Renal pelvis (tissue), 12 donors: ENCODE data around the gene SSMEM1. TPM values are rescaled to one million over a fixed set of nuclear protein-coding genes. Genes with fewer than 3 reads are reported as not detected.
"Not testable (repeated sequence)": the region's sequence is repeated elsewhere in the genome, so short reads cannot be mapped to it uniquely, and the experiment has no call there.

ENCODE experiments used
- DNase-seq: peaks from one replicate; pipeline ENCODE4 v3.0.0-alpha.2; 2013
- long read RNA-seq, 16 experiments: transcript quantifications; one replicate each; lab custom pipeline, GENCODE V29; 2026
- polyA plus RNA-seq, 3 donors: library from polyadenylated mRNA; unstranded; fragments of 120-200 nt; gene quantifications; one replicate each; pipeline ENCODE4 v1.2.1, GENCODE V29; 2013; ENCODE audit not compliant: insufficient read length in 3 of 3

SSMEM1 gene, protein sequence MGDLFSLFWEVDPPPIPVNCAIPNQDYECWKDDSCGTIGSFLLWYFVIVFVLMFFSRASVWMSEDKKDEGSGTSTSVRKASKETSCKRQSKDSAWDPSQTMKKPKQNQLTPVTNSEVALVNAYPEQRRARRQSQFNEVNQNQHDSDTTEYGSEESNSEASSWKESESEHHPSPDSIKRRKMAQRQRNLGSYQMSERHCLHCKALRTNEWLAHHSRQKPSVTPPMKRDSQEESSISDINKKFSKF
- not detected for polyA plus RNA-seq
- long read RNA-seq, donor 1 = 0 reads
- long read RNA-seq, donor 2 = 0 reads
- long read RNA-seq, donor 3 = 0 reads
- long read RNA-seq, donor 4 = 0 reads
- long read RNA-seq, donor 5 = 0 reads
- long read RNA-seq, donor 6 = 0 reads
- long read RNA-seq, donor 7 = 0 reads
- long read RNA-seq, donor 8 = 0 reads
- long read RNA-seq, donor 9 = 0 reads
- long read RNA-seq, donor 10 = 0 reads
- long read RNA-seq, donor 11 = 0 reads
- long read RNA-seq, donor 12 = 0 reads
- long read RNA-seq, donor 13 = 0 reads
- long read RNA-seq, donor 14 = 0 reads
- long read RNA-seq, donor 15 = 0 reads
- long read RNA-seq, donor 16 = 0 reads

DNA sequence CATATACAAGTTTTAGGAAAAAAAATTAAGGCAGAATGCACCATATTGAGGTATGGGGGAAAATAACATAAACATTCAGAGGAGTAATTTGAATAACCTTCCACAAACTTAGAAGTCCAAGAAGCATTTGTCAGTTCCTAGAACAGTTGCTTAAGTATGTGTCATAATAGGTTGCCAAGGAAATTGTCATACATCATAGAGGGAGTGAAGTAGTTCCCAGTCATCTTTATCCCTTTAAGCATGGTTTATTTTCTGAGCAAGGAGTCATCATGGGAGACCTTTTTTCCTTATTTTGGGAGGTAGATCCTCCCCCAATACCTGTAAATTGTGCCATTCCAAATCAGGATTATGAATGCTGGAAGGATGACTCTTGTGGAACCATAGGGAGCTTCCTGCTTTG is at the start of gene SSMEM1:
TSS of gene SSMEM1 (plus strand) at position 219 of the 400 bp plus-strand sequence. CDS start at position 270, 51 bp downstream.
- DNase-seq = no peak

GRCh38 chr7:130160023-130160422 is 47.6 kb upstream of the SSMEM1 start:
- DNase-seq = no peak

- no peak for DNase-seq
These were observed 47.2 kb upstream of the SSMEM1 start for GRCh38 chr7:130160455-130160854.

DNA sequence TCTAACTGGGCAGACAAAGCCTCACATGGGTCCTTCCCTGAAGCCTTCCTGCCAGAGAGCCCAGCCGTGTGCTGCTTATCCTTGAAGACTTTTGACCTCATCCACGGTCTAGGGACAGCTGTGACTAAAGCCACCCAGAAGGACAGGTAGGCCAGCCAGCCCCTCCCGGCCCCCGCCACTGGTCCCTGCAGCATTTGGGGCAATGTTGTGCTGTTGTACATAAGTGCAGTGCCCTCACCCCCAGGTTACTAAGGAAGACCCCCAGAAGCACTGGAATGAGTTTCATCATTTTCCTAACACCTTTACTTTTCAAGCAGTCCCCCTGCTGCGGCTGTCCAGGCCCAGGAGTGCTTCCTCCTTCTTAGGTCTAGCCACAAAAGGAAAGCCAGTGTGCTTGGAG is 45.5 kb upstream of the SSMEM1 start:
- no peak for DNase-seq

DNA sequence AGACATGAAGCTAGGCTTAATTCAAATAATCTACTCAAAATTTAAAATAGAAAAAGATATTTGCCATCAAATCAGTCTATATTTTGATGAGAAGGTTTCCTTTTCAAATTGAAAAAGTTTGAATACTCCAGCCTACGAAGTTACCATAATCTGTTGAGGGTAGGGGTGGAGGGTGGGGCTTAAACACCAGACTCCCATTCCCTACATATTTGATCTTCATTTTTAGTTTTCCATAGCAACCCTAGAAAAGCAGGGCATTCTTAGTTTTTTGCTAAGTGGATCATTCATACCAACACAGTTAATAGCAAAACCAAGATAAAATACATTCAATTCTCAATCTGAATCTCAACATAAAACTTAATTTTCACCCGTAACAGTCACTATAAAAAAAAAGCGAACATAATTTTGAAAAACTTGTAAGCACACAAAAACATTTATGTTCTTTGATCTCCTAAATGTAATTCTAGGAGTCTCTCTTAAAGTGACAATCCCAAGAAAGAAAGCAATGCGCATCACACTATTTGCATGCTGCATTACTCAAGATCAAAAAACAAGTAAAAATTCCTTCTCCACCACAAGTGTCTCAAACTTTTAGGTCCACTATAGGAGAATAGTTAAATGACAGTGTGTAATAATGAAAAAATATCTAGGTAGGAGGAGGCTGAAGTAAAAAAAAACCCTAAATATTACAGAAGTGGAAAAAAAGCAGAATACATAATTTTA is 33.3 kb upstream of the SSMEM1 start:
- no peak for DNase-seq

- no peak for DNase-seq
These were observed 29.4 kb upstream of the SSMEM1 start for GRCh38 chr7:130178251-130178650.

DNA sequence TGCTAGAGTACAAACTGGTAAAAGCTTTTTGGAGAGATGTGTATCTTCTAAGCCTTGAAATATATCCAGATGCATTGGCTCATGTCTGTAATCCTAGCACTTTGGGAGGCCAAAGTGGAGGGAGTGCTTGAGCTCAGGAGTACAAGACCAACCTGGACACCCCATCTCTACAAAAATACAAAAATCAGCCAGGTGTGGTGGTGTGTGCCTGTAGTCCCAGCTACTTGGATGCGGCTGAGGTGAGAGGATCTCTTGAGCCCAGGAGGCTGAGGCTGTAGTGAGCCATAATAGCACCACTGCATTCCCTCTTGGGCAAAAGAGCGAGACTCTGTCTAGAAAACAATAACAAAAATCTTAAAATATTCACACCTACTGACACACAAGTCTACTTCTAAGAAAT is 28.0 kb upstream of the SSMEM1 start:
- DNase-seq = no peak

GRCh38 chr7:130180571-130181262 is 26.9 kb upstream of the SSMEM1 start:
- no peak for DNase-seq

- no peak for DNase-seq
These were observed 26.4 kb upstream of the SSMEM1 start for GRCh38 chr7:130181263-130181605.

DNA sequence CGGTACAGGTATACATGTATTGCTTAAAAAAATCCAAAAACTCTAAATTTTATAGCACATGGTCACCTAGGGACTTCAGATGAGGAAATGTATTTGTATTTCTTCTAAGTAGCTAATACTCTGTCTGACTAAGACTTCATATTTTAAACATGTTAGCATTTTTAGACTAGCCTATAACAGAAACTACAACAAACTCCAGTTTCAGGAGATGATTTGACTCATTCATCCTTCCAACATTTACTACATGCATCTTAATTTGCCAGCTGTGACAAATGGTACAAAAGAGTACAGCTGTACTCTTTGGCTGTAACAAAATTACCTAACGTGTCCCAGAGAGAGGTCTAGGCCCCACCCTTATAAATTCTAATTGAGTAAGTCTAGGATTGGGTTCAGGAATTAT is 24.7 kb upstream of the SSMEM1 start:
- DNase-seq = no peak

DNA sequence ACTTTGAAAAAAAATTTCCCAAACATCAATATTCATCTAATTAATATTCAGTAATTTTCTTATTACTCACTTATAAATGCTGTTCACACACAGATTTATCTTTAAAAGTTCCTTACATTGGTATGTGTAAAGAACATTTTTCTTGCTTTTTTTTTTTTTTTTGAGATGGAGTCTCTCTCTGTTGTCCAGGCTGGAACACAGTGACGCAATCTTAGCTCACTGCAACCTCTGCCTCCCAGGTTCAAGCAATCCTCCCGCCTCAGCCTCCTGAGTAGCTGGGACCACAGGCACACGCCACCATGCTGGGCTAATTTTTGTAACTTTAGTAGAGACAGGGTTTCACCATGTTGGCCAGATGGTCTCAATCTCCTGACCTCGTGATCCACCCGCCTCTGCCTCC is 23.3 kb upstream of the SSMEM1 start:
- DNase-seq = not testable (repeated sequence)

DNA sequence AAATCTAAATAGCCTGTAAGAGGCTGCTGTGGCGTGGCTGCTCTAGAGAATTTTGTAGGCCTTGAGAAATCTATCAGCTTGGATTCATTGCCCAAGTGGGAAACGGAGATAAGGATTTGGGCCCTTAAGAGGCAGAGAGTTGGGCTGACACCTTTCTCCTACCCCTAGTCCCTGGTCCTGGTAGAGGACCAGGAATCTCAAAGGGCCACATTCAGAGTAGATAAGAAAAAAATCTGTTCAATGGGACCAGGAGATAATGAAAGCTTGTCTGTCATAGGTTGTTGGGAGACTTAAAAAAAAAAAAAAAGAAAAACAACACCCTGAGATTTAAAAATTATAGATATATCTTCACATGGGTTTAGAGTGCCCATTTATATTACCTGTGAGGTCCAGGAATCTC is 20.3 kb upstream of the SSMEM1 start:
- DNase-seq = no peak

GRCh38 chr7:130189343-130189742 is 18.3 kb upstream of the SSMEM1 start:
- no peak for DNase-seq

GRCh38 chr7:130191791-130192190 is 15.9 kb upstream of the SSMEM1 start:
- DNase-seq = no peak

DNA sequence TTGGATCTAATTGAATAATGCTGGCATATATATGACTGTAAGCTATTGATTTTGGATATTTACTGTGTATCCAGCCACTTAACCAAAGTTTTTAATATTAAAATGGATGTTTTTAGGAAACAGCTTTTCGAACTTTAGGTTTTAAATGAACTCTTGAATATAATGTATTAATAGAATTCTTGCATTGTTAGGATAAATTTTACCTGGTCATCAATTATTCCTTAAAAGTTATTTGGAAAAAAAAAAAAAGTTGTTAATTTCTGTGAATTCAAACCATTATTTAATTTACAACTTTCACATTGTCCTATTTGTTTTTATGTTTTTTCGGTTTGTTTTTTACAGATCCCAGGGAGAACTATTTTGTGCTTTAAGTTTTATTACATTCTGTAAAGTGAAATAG is 12.3 kb upstream of the SSMEM1 start:
- no peak for DNase-seq

DNA sequence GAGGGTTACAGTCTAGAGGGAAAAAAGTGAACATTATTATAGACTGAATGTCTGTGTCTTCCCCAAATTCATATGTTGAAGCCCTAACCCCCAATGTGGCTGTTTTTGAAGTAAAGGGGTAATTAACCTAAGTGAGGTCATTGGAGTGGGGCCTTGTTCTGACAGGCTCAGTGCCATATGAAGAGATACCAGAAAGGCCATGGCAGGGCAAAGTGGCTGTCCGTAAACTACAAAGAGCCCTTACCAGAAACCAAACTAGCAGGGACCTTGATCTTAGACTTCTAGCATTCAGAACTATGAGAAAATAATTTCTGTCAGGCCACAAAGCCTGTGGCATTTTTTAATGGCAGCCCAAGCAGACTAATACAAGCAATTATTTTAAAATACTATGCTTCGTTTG is 11.2 kb upstream of the SSMEM1 start:
- DNase-seq = no peak

DNA sequence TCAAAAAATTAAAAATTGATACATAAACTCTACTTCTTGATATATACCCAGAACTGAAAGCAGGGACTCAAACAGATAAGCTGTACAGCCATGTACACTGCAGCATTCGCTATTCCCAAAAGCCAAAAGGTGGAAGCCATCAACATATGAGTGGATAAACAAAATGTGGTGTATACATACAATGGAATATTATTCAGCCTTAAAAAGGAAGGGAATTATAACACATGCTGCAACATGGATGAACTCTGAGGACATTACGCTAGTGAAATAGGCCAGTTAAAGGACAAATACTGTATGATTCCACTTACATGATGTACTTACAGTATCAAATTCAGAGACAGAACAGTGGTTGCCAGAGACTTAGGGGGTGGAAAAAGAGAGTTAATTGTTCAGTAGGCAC is 10.6 kb upstream of the SSMEM1 start:
- no peak for DNase-seq

DNA sequence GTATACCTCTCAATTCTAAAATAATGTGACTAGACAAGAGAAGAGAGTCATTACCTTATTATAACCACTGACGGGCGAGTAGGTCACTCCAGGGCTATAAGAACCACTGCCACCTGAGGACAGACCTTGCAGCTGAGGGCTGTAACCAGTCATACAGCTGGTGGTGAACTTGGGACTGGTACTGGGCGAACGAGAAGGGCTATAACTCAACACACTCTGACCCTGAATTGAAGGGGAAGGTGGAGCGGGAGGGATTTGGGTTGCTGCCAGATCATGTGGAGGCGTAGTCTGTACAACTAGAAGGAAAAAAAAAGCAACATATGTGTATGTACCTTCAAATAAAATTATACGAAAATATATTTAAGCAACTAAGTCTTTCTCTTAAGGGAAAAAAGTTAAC is 5.9 kb upstream of the SSMEM1 start:
- DNase-seq = no peak

GRCh38 chr7:130205084-130205947 is 2.3 kb upstream of the SSMEM1 start, which contains the start of gene TMEM209:
TMEM209 (minus strand) TSS chr7:130205406; CDS start chr7:130205375, 31 bp downstream.
- DNase-seq = peak; percentile 99

GRCh38 chr7:130207033-130207432 is 627 bp upstream of the SSMEM1 start:
- DNase-seq = no peak

DNA sequence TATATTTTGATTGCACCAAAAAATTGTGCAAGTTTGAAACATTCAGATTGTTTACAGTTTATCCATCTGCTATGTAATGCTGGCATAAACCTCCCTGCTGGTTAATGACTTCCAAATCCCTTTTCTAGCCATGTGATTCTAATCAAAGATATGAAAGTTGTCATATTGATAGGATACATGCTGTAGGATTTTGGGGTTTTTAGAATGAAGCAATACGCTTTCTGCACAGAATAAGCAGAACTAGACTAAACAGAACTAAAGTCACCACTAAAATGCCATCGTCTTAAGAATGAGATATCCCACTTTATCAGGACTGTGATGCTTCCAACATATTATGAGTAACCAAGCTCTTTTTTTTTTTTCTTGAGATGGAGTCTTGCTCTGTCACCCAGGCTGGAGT is 856 bp downstream of the SSMEM1 start:
- DNase-seq = no peak
